K562 (cell line): ENCODE results near the gene CLDND2. TPM values are rescaled to one million over a fixed set of nuclear protein-coding genes. Genes with fewer than 3 reads are reported as not detected.

Experiments used
- ATAC-seq: fragments of 200-7000 bp; cut with Tn5 transposase; 3 replicates; pipeline ENCODE4 v1.9.1; 2020; ENCODE audit warnings: moderate library complexity
- BruUV-seq: library from RNA; stranded (reverse); fragments of 400-500 nt; replicated peaks from 2 replicates; lab custom pipeline; 2021; lab: Mats Ljungman, UMichigan
- CTCF ChIA-PET: fragments of 300-600 bp; formaldehyde crosslinking; extraction: SDS; loops from one replicate; lab custom pipeline; 2021; ENCODE audit warnings: low intra/inter-chr PET ratio; lab: Yijun Ruan, JAX
- POLR2A ChIA-PET: fragments of 300-600, 350-650 bp; sonication (Branson Sonifier 250); formaldehyde crosslinking; extraction: SDS; loops from one replicate; lab custom pipeline; 2021; ENCODE audit warnings: antibody characterized with exemption, inconsistent platforms; lab: Yijun Ruan, JAX
- DNase-seq, 4 experiments: peaks; one replicate each; pipeline versions ENCODE4 v3.0.0 to v3.0.0-alpha.2; 2011 to 2018; ENCODE audit warnings: low spot score in 3 of 4, mixed read lengths in 3 of 4; ENCODE audit errors: extremely low read depth in 1 of 4
- FAIRE-seq: peaks from 2 replicates; lab custom pipeline; 2011; peaks lifted over from hg19 to GRCh38; lab: Jason Lieb, UNC
- H2AFZ ChIP-seq: 2 replicates; pipeline ENCODE4 v1.6.0; 2011; ENCODE audit warnings: low read depth, low read length, control low read depth, inconsistent platforms
- H3K27ac ChIP-seq: fragments of 200-600 bp; 3 replicates; pipeline ENCODE4 v1.8.0; 2011; ENCODE audit warnings: low read depth, mild to moderate bottlenecking, control low read depth, inconsistent platforms, low read length, moderate library complexity, mixed read lengths; ENCODE audit errors: extremely low read depth
- H3K27me3 ChIP-seq, 2 experiments: fragments of 300-600 bp in 1 of 2; 2 replicates in 1 of 2; 3 replicates in 1 of 2; pipeline versions ENCODE4 v1.6.0 to v1.8.0; 2011; ENCODE audit warnings: inconsistent platforms in 2 of 2, low read length in 2 of 2, mild to moderate bottlenecking in 1 of 2, mixed read lengths in 1 of 2, moderate library complexity in 1 of 2; ENCODE audit not compliant: control insufficient read depth in 2 of 2, insufficient read depth in 2 of 2
- H3K36me3 ChIP-seq: fragments of 300-600 bp; 3 replicates; pipeline ENCODE4 v1.8.0; 2011; ENCODE audit warnings: mild to moderate bottlenecking, low read length, inconsistent platforms; ENCODE audit not compliant: control insufficient read depth, insufficient read depth
- H3K4me1 ChIP-seq, 2 experiments: fragments of 200-600 bp in 1 of 2; replicated peaks in 1 of 2; 2 replicates in 1 of 2; 3 replicates in 1 of 2; pipeline versions ENCODE4 v1.5.1 to v1.8.0; 2011; ENCODE audit warnings: inconsistent platforms in 2 of 2, low read length in 2 of 2, mild to moderate bottlenecking in 1 of 2, mixed read lengths in 1 of 2, moderate library complexity in 1 of 2; ENCODE audit not compliant: control insufficient read depth in 2 of 2, insufficient read depth in 2 of 2
- H3K4me2 ChIP-seq: 2 replicates; pipeline ENCODE4 v1.6.1; 2011; ENCODE audit warnings: low read length, control low read depth, inconsistent platforms, mixed read lengths; ENCODE audit not compliant: insufficient read depth
- H3K4me3 ChIP-seq: fragments of 200-600 bp; sonication (generic), shearing (Covaris generic); 2 replicates; pipeline ENCODE4 v1.5.1; 2016; ENCODE audit warnings: control low read depth, inconsistent platforms
- H3K79me2 ChIP-seq: fragments of 200-600 bp; 3 replicates; pipeline ENCODE4 v1.8.0; 2011; ENCODE audit warnings: low read length, inconsistent platforms; ENCODE audit not compliant: control insufficient read depth, insufficient read depth
- H3K9ac ChIP-seq, 2 experiments: 2 replicates each; pipeline versions ENCODE4 v1.6.0 to v1.6.1; 2011; ENCODE audit warnings: low read depth in 2 of 2, low read length in 2 of 2, control low read depth in 1 of 2, inconsistent platforms in 1 of 2, mild to moderate bottlenecking in 1 of 2, mixed read lengths in 1 of 2; ENCODE audit not compliant: insufficient read depth in 1 of 2
- H3K9me1 ChIP-seq: one replicate; pipeline ENCODE4 v1.6.0; 2011; ENCODE audit warnings: inconsistent platforms, mild to moderate bottlenecking, low read length, moderate library complexity; ENCODE audit not compliant: control insufficient read depth, insufficient read depth
- H3K9me3 ChIP-seq: replicated peaks from 2 replicates; pipeline ENCODE4 v1.5.1; 2011; ENCODE audit warnings: low read depth, low read length, inconsistent platforms; ENCODE audit not compliant: control insufficient read depth, insufficient read depth
- H4K20me1 ChIP-seq: replicated peaks from 2 replicates; pipeline ENCODE4 v1.6.1; 2011; ENCODE audit warnings: low read length, inconsistent platforms, mixed read lengths; ENCODE audit not compliant: control insufficient read depth, insufficient read depth
- CEBPB ChIP-seq: fragments of 450-650 bp; IDR thresholded peaks from 2 replicates; pipeline ENCODE4 v1.6.1; 2016; ENCODE audit warnings: missing genetic modification characterization, missing compliant biosample characterization
- CXXC5 ChIP-seq: fragments of 250-450 bp; sonication (Bioruptor Pico); IDR thresholded peaks from 2 replicates; pipeline ENCODE4 v1.8.0; 2022; ENCODE audit warnings: inconsistent platforms, mild to moderate bottlenecking, moderate library complexity
- GABPB2 ChIP-seq: fragments of 250-450 bp; sonication (Bioruptor Pico); conservative IDR thresholded peaks from 2 replicates; pipeline ENCODE4 v1.5.1; 2021; ENCODE audit warnings: mild to moderate bottlenecking
- GATA2 ChIP-seq: sonication (generic); formaldehyde crosslinking; IDR thresholded peaks from 2 replicates; pipeline ENCODE4 v1.4.0; 2020; ENCODE audit warnings: mild to moderate bottlenecking, missing genetic modification reagents
- HMG20B ChIP-seq: fragments of 250-450 bp; sonication (Bioruptor Pico); IDR thresholded peaks from 2 replicates; pipeline ENCODE4 v1.5.0; 2021; ENCODE audit warnings: mild to moderate bottlenecking
- KDM2B ChIP-seq: fragments of 250-450 bp; sonication (Bioruptor Pico); IDR thresholded peaks from 2 replicates; pipeline ENCODE4 v1.8.0; 2021; ENCODE audit warnings: mild to moderate bottlenecking, moderate library complexity
- LEF1 ChIP-seq: fragments of 450-650 bp; IDR thresholded peaks from 2 replicates; pipeline ENCODE4 v1.6.1; 2016; ENCODE audit warnings: mild to moderate bottlenecking
- NELFE ChIP-seq: IDR thresholded peaks from 2 replicates; pipeline ENCODE4 v1.6.1; 2011; ENCODE audit warnings: mild to moderate bottlenecking; ENCODE audit not compliant: insufficient read depth, insufficient read length
- POLR2AphosphoS2 ChIP-seq: IDR thresholded peaks from 2 replicates; pipeline ENCODE4 v1.6.1; 2012; ENCODE audit warnings: low read length, improper control_type of control experiment
- PPARD ChIP-seq: fragments of 250-450 bp; sonication (Bioruptor Pico); IDR thresholded peaks from 2 replicates; pipeline ENCODE4 v1.8.0; 2022; ENCODE audit warnings: inconsistent platforms, mild to moderate bottlenecking, moderate library complexity
- RAD21 ChIP-seq, 2 experiments: fragments of 250-450 bp in 1 of 2; fragments of 450-650 bp in 1 of 2; sonication (Bioruptor Pico) in 1 of 2; formaldehyde crosslinking in 1 of 2; IDR thresholded peaks in 1 of 2; conservative IDR thresholded peaks in 1 of 2; 2 replicates each; pipeline versions ENCODE4 v1.4.0 to v1.8.0; 2020 to 2022; ENCODE audit warnings: mild to moderate bottlenecking in 2 of 2, moderate library complexity in 1 of 2
- RUNX1 ChIP-seq: sonication (generic); IDR thresholded peaks from 2 replicates; pipeline ENCODE4 v1.6.1; 2016; ENCODE audit warnings: antibody characterized with exemption, low read depth
- SOX6 ChIP-seq: fragments of 450-650 bp; IDR thresholded peaks from 2 replicates; pipeline ENCODE4 v1.6.1; 2014; ENCODE audit warnings: mild to moderate bottlenecking
- TARDBP ChIP-seq: fragments of 450-650 bp; IDR thresholded peaks from 2 replicates; pipeline ENCODE4 v1.6.1; 2016
- TCF7L2 ChIP-seq: fragments of 150-350 bp; IDR thresholded peaks from 2 replicates; pipeline ENCODE4 v1.6.1; 2016; ENCODE audit warnings: low read depth, mild to moderate bottlenecking, low read length, moderate library complexity
- TEAD1 ChIP-seq, 2 experiments: fragments of 450-650 bp in 1 of 2; sonication (generic) in 1 of 2; formaldehyde crosslinking; IDR thresholded peaks; 2 replicates each; pipeline versions ENCODE4 v1.4.0 to v1.8.0; 2020 to 2022; ENCODE audit warnings: mild to moderate bottlenecking in 2 of 2, missing genetic modification reagents in 1 of 2
- ZNF121 ChIP-seq: sonication (generic); formaldehyde crosslinking; conservative IDR thresholded peaks from 2 replicates; pipeline ENCODE4 v1.8.0; 2022; ENCODE audit warnings: missing genetic modification reagents
- ZNF143 ChIP-seq: sonication (generic); formaldehyde crosslinking; IDR thresholded peaks from 2 replicates; pipeline ENCODE4 v1.9.0; 2022; ENCODE audit warnings: mild to moderate bottlenecking, missing genetic modification reagents
- ZNF561 ChIP-seq: fragments of 450-650 bp; formaldehyde crosslinking; conservative IDR thresholded peaks from 2 replicates; pipeline ENCODE4 v1.4.0; 2020; ENCODE audit warnings: mild to moderate bottlenecking, moderate library complexity
- WGBS: fragments of 100-300 bp; shearing (Covaris generic); methylation state at CpG from one replicate; pipeline ENCODE4 v1.1.6; 2016; ENCODE audit warnings: low coverage, mixed read lengths; ENCODE audit not compliant: insufficient coverage; ENCODE audit errors: missing lambda C conversion rate; 5-methylcytosine and 5-hydroxymethylcytosine counted together
- in situ Hi-C: fragments of 300-500 bp; cut with MboI; formaldehyde crosslinking; loops from 4 replicates; pipeline ENCODE4 v1.15.0; 2018; ENCODE audit warnings: inconsistent platforms, mixed read lengths
- intact Hi-C: fragments of 100-400 bp; cut with micrococcal nuclease; formaldehyde crosslinking; loops from 2 replicates; pipeline ENCODE4 v1.14.2; 2022
- polyA plus RNA-seq, 8 experiments: library from polyadenylated mRNA; depleted of rRNA in 4 of 8; stranded (reverse) in 5 of 8; unstranded in 3 of 8; fragments of >200 nt; fragmentation: Nextera tagmentation in 2 of 8; fragmentation: Illumina TruSeq in 1 of 8; extraction: Ambion mirVana in 2 of 8; extraction: Trizol in 1 of 8; gene quantifications; 2 replicates each; pipeline versions ENCODE4 v1.2.1 to v1.2.3, GENCODE V29; 2011 to 2014; ENCODE audit warnings: inconsistent platforms in 1 of 8, missing spikeins in 1 of 8
- total RNA-seq, 7 experiments: library from RNA; depleted of rRNA in 6 of 7; stranded (reverse); fragments of >200 nt in 6 of 7; fragmentation: Illumina TruSeq in 2 of 7; extraction: Trizol in 2 of 7; gene quantifications; 2 replicates each; pipeline versions ENCODE4 v1.2.1 to v1.2.3, GENCODE V29; 2011 to 2021; ENCODE audit warnings: low replicate concordance in 1 of 7
- TF ChIP-seq, protein P1 (sequence below): sonication (generic); formaldehyde crosslinking; IDR thresholded peaks from 2 replicates; pipeline ENCODE4 v1.9.0; 2022; ENCODE audit warnings: mild to moderate bottlenecking, missing genetic modification reagents
- TF ChIP-seq, protein P2 (sequence below), 3 experiments: fragments of 200-800 bp in 1 of 3; sonication (Bioruptor generic) in 1 of 3; sonication (generic) in 1 of 3; formaldehyde crosslinking in 1 of 3; IDR thresholded peaks; 2 replicates each; pipeline versions ENCODE4 v1.6.1 to v1.8.0; 2016 to 2022; ENCODE audit warnings: mild to moderate bottlenecking in 2 of 3, missing compliant biosample characterization in 2 of 3, missing genetic modification characterization in 2 of 3, missing genetic modification reagents in 1 of 3
- TF ChIP-seq, protein P3 (sequence below): fragments of 450-650 bp; IDR thresholded peaks from 2 replicates; pipeline ENCODE4 v1.6.1; 2016

CLDND2 gene
- total and polyA plus RNA-seq, 9 of the 15 experiments (the other 6 are each of a cell fraction or from before 2014, with no cell fraction given): 0.45 to 4.0 (median 1.2) TPM; not detected in 3

DNA sequence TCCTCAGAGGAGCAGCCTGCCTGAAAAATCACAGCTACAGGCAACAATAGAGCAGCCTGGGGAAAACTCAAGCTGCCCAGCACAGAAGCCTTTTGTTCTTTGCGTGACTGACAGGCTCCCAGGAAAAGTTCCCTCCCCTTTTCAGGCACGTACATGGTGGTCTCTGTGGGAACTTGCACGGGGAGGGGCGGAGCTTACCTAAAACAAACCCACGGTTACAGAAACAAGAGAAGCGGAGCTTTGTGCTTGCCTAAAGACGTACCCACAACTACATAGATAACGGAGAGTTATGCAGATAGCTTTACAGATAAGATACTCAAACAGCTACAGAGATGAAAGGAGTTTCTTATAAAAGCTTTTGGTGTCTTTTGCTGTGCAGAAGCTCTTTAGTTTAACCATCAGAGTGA, 14.1 kb downstream of the CLDND2 start:
- in situ Hi-C loops: no loop called here
- H3K36me3 ChIP-seq: peaks cover 39% of the 10 kb centered on the region
- H3K4me3 ChIP-seq: no peak overlapping the region
- H2AFZ ChIP-seq: no peak overlapping the region
- FAIRE-seq: peak; percentile 35
- no peaks in the 10 kb centered on the region for H3K9me3 ChIP-seq
- no peaks in the 10 kb centered on the region for H3K27me3 ChIP-seq
- H3K4me2 ChIP-seq: peak overlapping the region; percentile 32
- ChIA-PET POLR2A (interaction anchor here (0.8 to 1.7 kb wide), 5 partner anchors 9 to 14 kb away, joined by 3 to 7 read pairs (median 4); partner anchors contain the start of gene ETFB), CTCF (no interaction called here)
- no peak for ATAC-seq
- H3K79me2 ChIP-seq: peaks cover 13% of the 10 kb centered on the region
- DNase-seq: no peak
- 14% methylated on average over 8 of the region's 8 CpGs for WGBS
- peaks cover 5% of the 10 kb centered on the region for H3K9me1 ChIP-seq
- intact Hi-C loops: loop anchor here (5.0 kb wide), 1 partner anchor 38 kb away; the partner anchor contains the start of gene C19orf84
- 0 out of 4 replicates have a peak overlapping the region, but pooled peaks of 1 of the 2 experiments have one; percentile 6 for H3K9ac ChIP-seq
- H3K4me1 ChIP-seq: peaks cover 23 to 32% of the 10 kb centered on the region in 2 experiments
- peak overlapping the region; percentile 32; the same call in 1 of the 3 replicates for H3K27ac ChIP-seq
- 0 out of 2 replicates have a peak, but pooled peaks cover 4% of the 10 kb centered on the region for H4K20me1 ChIP-seq
- no TSS peak for BruUV-seq
- no peak for TF ChIP-seq NELFE
- no peak for TF ChIP-seq RAD21 (CRISPR knock-in tag; conservative IDR thresholded peaks at IDR 0.05 in 1 of 2, IDR thresholded peaks at IDR 0.05 in 1 of 2)
- TF ChIP-seq RUNX1: no peak
- no peak for TF ChIP-seq CEBPB
- TF ChIP-seq, protein P1, sequence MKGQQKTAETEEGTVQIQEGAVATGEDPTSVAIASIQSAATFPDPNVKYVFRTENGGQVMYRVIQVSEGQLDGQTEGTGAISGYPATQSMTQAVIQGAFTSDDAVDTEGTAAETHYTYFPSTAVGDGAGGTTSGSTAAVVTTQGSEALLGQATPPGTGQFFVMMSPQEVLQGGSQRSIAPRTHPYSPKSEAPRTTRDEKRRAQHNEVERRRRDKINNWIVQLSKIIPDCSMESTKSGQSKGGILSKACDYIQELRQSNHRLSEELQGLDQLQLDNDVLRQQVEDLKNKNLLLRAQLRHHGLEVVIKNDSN (CRISPR knock-in tag): no peak
- TF ChIP-seq, protein P2, sequence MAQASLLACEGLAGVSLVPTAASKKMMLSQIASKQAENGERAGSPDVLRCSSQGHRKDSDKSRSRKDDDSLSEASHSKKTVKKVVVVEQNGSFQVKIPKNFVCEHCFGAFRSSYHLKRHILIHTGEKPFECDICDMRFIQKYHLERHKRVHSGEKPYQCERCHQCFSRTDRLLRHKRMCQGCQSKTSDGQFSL (CRISPR knock-in tag; IDR thresholded peaks at IDR 0.05): no peak
- TF ChIP-seq, protein P2 (tag; IDR thresholded peaks at IDR 0.05): no peak
- TF ChIP-seq HMG20B (CRISPR knock-in tag): no peak
- TF ChIP-seq GABPB2 (CRISPR knock-in tag): no peak
- TF ChIP-seq ZNF561: no peak
- TF ChIP-seq POLR2AphosphoS2: no peak
- 0 out of 4 replicates have a peak, but pooled peaks of 1 of the 2 experiments have one; percentile 53 for TF ChIP-seq TEAD1 (CRISPR knock-in tag; IDR thresholded peaks at IDR 0.05)
- no peak for TF ChIP-seq TCF7L2
- TF ChIP-seq PPARD (CRISPR knock-in tag): no peak
- TF ChIP-seq ZNF143 (CRISPR knock-in tag): no peak
- no peak for TF ChIP-seq LEF1
- 0 out of 2 replicates have a peak, but pooled peaks have one; percentile 9 for TF ChIP-seq GATA2 (CRISPR knock-in tag)
- TF ChIP-seq KDM2B (CRISPR knock-in tag): no peak
- no peak for TF ChIP-seq ZNF121 (CRISPR knock-in tag)
- peak; percentile 50; the same call in 1 of the 2 replicates for TF ChIP-seq CXXC5 (CRISPR knock-in tag)
- peak; percentile 52; the same call in 1 of the 2 replicates for TF ChIP-seq SOX6
- TF ChIP-seq TARDBP: no peak
- TF ChIP-seq, protein P3, sequence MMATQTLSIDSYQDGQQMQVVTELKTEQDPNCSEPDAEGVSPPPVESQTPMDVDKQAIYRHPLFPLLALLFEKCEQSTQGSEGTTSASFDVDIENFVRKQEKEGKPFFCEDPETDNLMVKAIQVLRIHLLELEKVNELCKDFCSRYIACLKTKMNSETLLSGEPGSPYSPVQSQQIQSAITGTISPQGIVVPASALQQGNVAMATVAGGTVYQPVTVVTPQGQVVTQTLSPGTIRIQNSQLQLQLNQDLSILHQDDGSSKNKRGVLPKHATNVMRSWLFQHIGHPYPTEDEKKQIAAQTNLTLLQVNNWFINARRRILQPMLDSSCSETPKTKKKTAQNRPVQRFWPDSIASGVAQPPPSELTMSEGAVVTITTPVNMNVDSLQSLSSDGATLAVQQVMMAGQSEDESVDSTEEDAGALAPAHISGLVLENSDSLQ: peak; percentile 89
